K562 (cell line): ENCODE data around the gene LILRB3. TPM values are rescaled to one million over a fixed set of nuclear protein-coding genes. Genes with fewer than 3 reads are reported as not detected.

ENCODE experiments used
- BACH1 ChIP-seq: fragments of 200-800 bp; sonication (Bioruptor generic); IDR thresholded peaks from 2 replicates; pipeline ENCODE4 v1.6.1; 2016; ENCODE audit warnings: missing genetic modification characterization, missing compliant biosample characterization
- BHLHE40 ChIP-seq: IDR thresholded peaks from 2 replicates; pipeline ENCODE4 v1.6.1; 2011; ENCODE audit warnings: low read length, improper control_type of control experiment
- CBFA2T2 ChIP-seq: fragments of 450-650 bp; conservative IDR thresholded peaks from 2 replicates; pipeline ENCODE4 v1.6.1; 2017; ENCODE audit warnings: mild to moderate bottlenecking
- HNRNPK ChIP-seq: fragments of 200-400 bp; formaldehyde crosslinking; IDR thresholded peaks from one replicate; pipeline ENCODE4 v1.6.1; 2018; ENCODE audit warnings: mild to moderate bottlenecking, low read depth, low read length; ENCODE audit not compliant: poor library complexity, severe bottlenecking
- HNRNPLL ChIP-seq: fragments of 200-400 bp; formaldehyde crosslinking; IDR thresholded peaks from 2 replicates; pipeline ENCODE4 v1.6.1; 2017; ENCODE audit warnings: low read length, low read depth, mild to moderate bottlenecking; ENCODE audit not compliant: poor library complexity, severe bottlenecking
- KDM1A ChIP-seq, 2 experiments: fragments of 450-650 bp; IDR thresholded peaks; 2 replicates each; pipeline ENCODE4 v1.6.1; 2016; ENCODE audit warnings: mild to moderate bottlenecking in 2 of 2
- MCM7 ChIP-seq, 2 experiments: fragments of 450-650 bp; IDR thresholded peaks; 2 replicates each; pipeline ENCODE4 v1.6.1; 2016 to 2018
- NR2F6 ChIP-seq: fragments of 450-650 bp; formaldehyde crosslinking; IDR thresholded peaks from 2 replicates; pipeline ENCODE4 v1.4.0; 2020; ENCODE audit warnings: mild to moderate bottlenecking
- PTBP1 ChIP-seq: fragments of 200-400 bp; formaldehyde crosslinking; IDR thresholded peaks from 2 replicates; pipeline ENCODE4 v1.6.1; 2017; ENCODE audit warnings: low read depth, low read length
- RAD21 ChIP-seq, 2 experiments: fragments of 250-450 bp in 1 of 2; fragments of 450-650 bp in 1 of 2; sonication (Bioruptor Pico) in 1 of 2; formaldehyde crosslinking in 1 of 2; IDR thresholded peaks in 1 of 2; conservative IDR thresholded peaks in 1 of 2; 2 replicates each; pipeline versions ENCODE4 v1.4.0 to v1.8.0; 2020 to 2022; ENCODE audit warnings: mild to moderate bottlenecking in 2 of 2, moderate library complexity in 1 of 2
- SETDB1 ChIP-seq: IDR thresholded peaks from one replicate; pipeline ENCODE4 v1.6.1; 2012; ENCODE audit warnings: low read length, control low read depth, inconsistent platforms
- SMARCA4 ChIP-seq: fragments of 450-650 bp; IDR thresholded peaks from 2 replicates; pipeline ENCODE4 v1.6.1; 2016
- TEAD4 ChIP-seq, 2 experiments: sonication (generic) in 1 of 2; formaldehyde crosslinking in 1 of 2; IDR thresholded peaks; 2 replicates each; pipeline versions ENCODE4 v1.6.1 to v1.8.0; 2012 to 2022; ENCODE audit warnings: borderline replicate concordance in 1 of 2, inconsistent platforms in 1 of 2, low read length in 1 of 2, mild to moderate bottlenecking in 1 of 2, missing genetic modification reagents in 1 of 2
- U2AF1 ChIP-seq: fragments of 200-400 bp; formaldehyde crosslinking; optimal IDR thresholded peaks from 2 replicates; pipeline ENCODE3; 2017; ENCODE audit warnings: mild to moderate bottlenecking, low read depth, low read length, moderate library complexity
- ZNF384 ChIP-seq: IDR thresholded peaks from 2 replicates; pipeline ENCODE4 v1.6.1; 2012; ENCODE audit warnings: low read depth, low read length, improper control_type of control experiment
- ZNF586 ChIP-seq: fragments of 450-650 bp; formaldehyde crosslinking; conservative IDR thresholded peaks from 2 replicates; pipeline ENCODE4 v1.4.0; 2020; ENCODE audit warnings: mild to moderate bottlenecking, moderate library complexity
- ZSCAN29 ChIP-seq: fragments of 450-650 bp; IDR thresholded peaks from 2 replicates; pipeline ENCODE4 v1.6.1; 2017
- polyA plus RNA-seq, 8 experiments: library from polyadenylated mRNA; depleted of rRNA in 4 of 8; stranded (reverse) in 5 of 8; unstranded in 3 of 8; fragments of >200 nt; fragmentation: Nextera tagmentation in 2 of 8; fragmentation: Illumina TruSeq in 1 of 8; extraction: Ambion mirVana in 2 of 8; extraction: Trizol in 1 of 8; gene quantifications; 2 replicates each; pipeline versions ENCODE4 v1.2.1 to v1.2.3, GENCODE V29; 2011 to 2014; ENCODE audit warnings: inconsistent platforms in 1 of 8, missing spikeins in 1 of 8
- total RNA-seq, 7 experiments: library from RNA; depleted of rRNA in 6 of 7; stranded (reverse); fragments of >200 nt in 6 of 7; fragmentation: Illumina TruSeq in 2 of 7; extraction: Trizol in 2 of 7; gene quantifications; 2 replicates each; pipeline versions ENCODE4 v1.2.1 to v1.2.3, GENCODE V29; 2011 to 2021; ENCODE audit warnings: low replicate concordance in 1 of 7
- TF ChIP-seq, protein P1 (sequence below), 2 experiments: fragments of 450-650 bp; formaldehyde crosslinking in 1 of 2; IDR thresholded peaks; 2 replicates each; pipeline versions ENCODE4 v1.4.0 to v1.6.1; 2014 to 2020; ENCODE audit warnings: mild to moderate bottlenecking in 2 of 2, borderline replicate concordance in 1 of 2, low read depth in 1 of 2
- TF ChIP-seq, protein P2 (sequence below): fragments of 450-650 bp; formaldehyde crosslinking; IDR thresholded peaks from 2 replicates; pipeline ENCODE4 v1.4.0; 2020; ENCODE audit warnings: mild to moderate bottlenecking, mixed read lengths

The LILRB3 gene
- total and polyA plus RNA-seq, 9 of the 15 experiments (the other 6 are each of a cell fraction or from before 2014, with no cell fraction given), result 0.01 to 0.09 TPM; not detected in 7

DNA sequence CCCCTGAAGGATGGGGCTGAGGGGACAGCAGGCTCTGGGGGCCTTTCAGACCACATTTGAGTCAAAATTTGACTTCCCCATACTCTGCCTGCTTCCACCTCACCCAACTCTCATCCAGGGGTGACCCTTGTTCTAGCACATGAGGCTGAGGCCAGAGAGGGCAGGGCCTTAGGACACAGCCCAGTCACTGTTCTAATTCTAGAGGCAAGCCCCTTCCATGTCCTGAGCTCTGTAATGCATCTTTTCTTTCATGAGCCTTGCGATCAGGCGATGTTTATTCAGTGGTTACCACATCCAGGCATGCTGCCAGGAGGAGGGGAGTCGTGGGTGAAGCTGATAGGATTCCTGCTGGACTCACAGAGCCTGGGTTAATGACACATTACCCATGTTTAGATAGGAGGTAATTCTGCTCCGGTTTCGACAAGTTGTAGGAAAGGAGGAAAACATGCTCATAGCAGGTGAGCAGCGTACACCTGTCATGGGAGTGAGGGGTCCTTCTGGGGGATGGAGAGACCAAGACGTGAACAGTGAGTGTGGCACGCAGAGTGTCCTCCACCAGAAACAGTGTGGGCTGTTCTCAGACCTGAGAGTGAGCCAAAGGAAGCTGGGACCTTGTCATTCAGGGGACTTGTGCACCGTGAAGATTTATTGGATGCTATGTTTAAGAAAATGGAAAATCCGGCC is 12.9 kb downstream of the LILRB3 start (continued):
- TF ChIP-seq TEAD4 (IDR thresholded peaks at IDR 0.05; ENCODE audit: low read length), result peak; percentile 88
- no peak for TF ChIP-seq TEAD4 (CRISPR knock-in tag; IDR thresholded peaks at IDR 0.05; ENCODE audit: borderline replicate concordance)
- TF ChIP-seq KDM1A (IDR thresholded peaks at IDR 0.05), result peak in 1 of 2 experiments; percentile 56; a peak in 3 of 4 replicates
- TF ChIP-seq BACH1 (tag), result peak; percentile 9; the same call in 1 of the 2 replicates
- TF ChIP-seq HNRNPLL, result no peak
- no peak for TF ChIP-seq ZNF586 (CRISPR knock-in tag)
- TF ChIP-seq NR2F6 (CRISPR knock-in tag), result no peak
- TF ChIP-seq ZNF384, result peak; percentile 30; the same call in 1 of the 2 replicates
- TF ChIP-seq CBFA2T2, result peak; percentile 73
- no peak; a peak in 1 of 4 replicates for TF ChIP-seq RAD21 (CRISPR knock-in tag; conservative IDR thresholded peaks at IDR 0.05 in 1 of 2, IDR thresholded peaks at IDR 0.05 in 1 of 2)
- TF ChIP-seq BHLHE40, result peak; percentile 87
- 0 out of 2 replicates have a peak, but pooled peaks have one; percentile 17 for TF ChIP-seq PTBP1
- TF ChIP-seq SMARCA4, result peak; percentile 89
- TF ChIP-seq, protein P1, sequence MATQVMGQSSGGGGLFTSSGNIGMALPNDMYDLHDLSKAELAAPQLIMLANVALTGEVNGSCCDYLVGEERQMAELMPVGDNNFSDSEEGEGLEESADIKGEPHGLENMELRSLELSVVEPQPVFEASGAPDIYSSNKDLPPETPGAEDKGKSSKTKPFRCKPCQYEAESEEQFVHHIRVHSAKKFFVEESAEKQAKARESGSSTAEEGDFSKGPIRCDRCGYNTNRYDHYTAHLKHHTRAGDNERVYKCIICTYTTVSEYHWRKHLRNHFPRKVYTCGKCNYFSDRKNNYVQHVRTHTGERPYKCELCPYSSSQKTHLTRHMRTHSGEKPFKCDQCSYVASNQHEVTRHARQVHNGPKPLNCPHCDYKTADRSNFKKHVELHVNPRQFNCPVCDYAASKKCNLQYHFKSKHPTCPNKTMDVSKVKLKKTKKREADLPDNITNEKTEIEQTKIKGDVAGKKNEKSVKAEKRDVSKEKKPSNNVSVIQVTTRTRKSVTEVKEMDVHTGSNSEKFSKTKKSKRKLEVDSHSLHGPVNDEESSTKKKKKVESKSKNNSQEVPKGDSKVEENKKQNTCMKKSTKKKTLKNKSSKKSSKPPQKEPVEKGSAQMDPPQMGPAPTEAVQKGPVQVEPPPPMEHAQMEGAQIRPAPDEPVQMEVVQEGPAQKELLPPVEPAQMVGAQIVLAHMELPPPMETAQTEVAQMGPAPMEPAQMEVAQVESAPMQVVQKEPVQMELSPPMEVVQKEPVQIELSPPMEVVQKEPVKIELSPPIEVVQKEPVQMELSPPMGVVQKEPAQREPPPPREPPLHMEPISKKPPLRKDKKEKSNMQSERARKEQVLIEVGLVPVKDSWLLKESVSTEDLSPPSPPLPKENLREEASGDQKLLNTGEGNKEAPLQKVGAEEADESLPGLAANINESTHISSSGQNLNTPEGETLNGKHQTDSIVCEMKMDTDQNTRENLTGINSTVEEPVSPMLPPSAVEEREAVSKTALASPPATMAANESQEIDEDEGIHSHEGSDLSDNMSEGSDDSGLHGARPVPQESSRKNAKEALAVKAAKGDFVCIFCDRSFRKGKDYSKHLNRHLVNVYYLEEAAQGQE (IDR thresholded peaks at IDR 0.05; ENCODE audit: borderline replicate concordance), result peak; percentile 77
- TF ChIP-seq, protein P1 (CRISPR knock-in tag; IDR thresholded peaks at IDR 0.05; ENCODE audit: low read depth), result no peak
- TF ChIP-seq, protein P2, sequence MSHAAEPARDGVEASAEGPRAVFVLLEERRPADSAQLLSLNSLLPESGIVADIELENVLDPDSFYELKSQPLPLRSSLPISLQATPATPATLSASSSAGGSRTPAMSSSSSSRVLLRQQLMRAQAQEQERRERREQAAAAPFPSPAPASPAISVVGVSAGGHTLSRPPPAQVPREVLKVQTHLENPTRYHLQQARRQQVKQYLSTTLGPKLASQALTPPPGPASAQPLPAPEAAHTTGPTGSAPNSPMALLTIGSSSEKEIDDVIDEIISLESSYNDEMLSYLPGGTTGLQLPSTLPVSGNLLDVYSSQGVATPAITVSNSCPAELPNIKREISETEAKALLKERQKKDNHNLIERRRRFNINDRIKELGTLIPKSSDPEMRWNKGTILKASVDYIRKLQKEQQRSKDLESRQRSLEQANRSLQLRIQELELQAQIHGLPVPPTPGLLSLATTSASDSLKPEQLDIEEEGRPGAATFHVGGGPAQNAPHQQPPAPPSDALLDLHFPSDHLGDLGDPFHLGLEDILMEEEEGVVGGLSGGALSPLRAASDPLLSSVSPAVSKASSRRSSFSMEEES (CRISPR knock-in tag), result no peak
- no peak for TF ChIP-seq MCM7 (IDR thresholded peaks at IDR 0.05)
- peak; percentile 54; the same call in 1 of the 2 replicates for TF ChIP-seq ZSCAN29
- TF ChIP-seq SETDB1, result no peak
- no peak for TF ChIP-seq U2AF1
- TF ChIP-seq HNRNPK, result no peak
